Tongue (tissue), 3 donors: ENCODE data around the gene COQ8B. TPM values are rescaled to one million over a fixed set of nuclear protein-coding genes. Genes with fewer than 3 reads are reported as not detected.
A peak's percentile ranks its signal among the peaks of the same experiment; 100 is the strongest.
"Not testable (repeated sequence)": the region's sequence is repeated elsewhere in the genome, so short reads cannot be mapped to it uniquely, and the experiment has no call there.

Experiments used
- DNase-seq: peaks from one replicate; pipeline ENCODE4 v3.0.0-alpha.2; 2015
- small RNA-seq: library from RNA; depleted of rRNA; stranded (forward); fragments of <200 nt; gene quantifications from one replicate; pipeline ENCODE3, GENCODE V24; 2014; ENCODE audit warnings: low replicate concordance
- total RNA-seq: library from RNA; depleted of rRNA; stranded (reverse); fragments of >200 nt; gene quantifications from one replicate; pipeline ENCODE4 v1.2.3, GENCODE V29; 2014

Gene COQ8B
- total RNA-seq, 1 donor from 2014 or later, result 41.4 TPM

GRCh38 chr19:40666803-40667438 lies 49.8 kb downstream of the COQ8B start:
- no peak for DNase-seq

- no peak for DNase-seq
These were observed 52.7 kb downstream of the COQ8B start for GRCh38 chr19:40663695-40664692.

- DNase-seq, result peak; percentile 94
These were observed 53.6 kb downstream of the COQ8B start for GRCh38 chr19:40662925-40663694.

- no peak for DNase-seq
These were observed 55.1 kb downstream of the COQ8B start for GRCh38 chr19:40661616-40662015.

GRCh38 chr19:40659566-40659965 lies 57.1 kb downstream of the COQ8B start:
- no peak for DNase-seq

- no peak for DNase-seq
These were observed 57.6 kb downstream of the COQ8B start for GRCh38 chr19:40659116-40659515.

GRCh38 chr19:40658031-40658430 lies 58.7 kb downstream of the COQ8B start:
- no peak for DNase-seq

- not testable (repeated sequence) for DNase-seq
These were observed 61.0 kb downstream of the COQ8B start for GRCh38 chr19:40655684-40656083.

GRCh38 chr19:40652303-40652702 lies 64.4 kb downstream of the COQ8B start:
- not testable (repeated sequence) for DNase-seq

GRCh38 chr19:40650749-40651305 lies 65.9 kb downstream of the COQ8B start:
- peak; percentile 37 for DNase-seq

GRCh38 chr19:40649903-40650675 lies 66.6 kb downstream of the COQ8B start:
- not testable (repeated sequence) for DNase-seq

GRCh38 chr19:40646743-40647254 lies 69.9 kb downstream of the COQ8B start:
- DNase-seq, result no peak

- DNase-seq, result no peak
These were observed 73.9 kb downstream of the COQ8B start for GRCh38 chr19:40642757-40643305.

GRCh38 chr19:40642051-40642706 lies 74.5 kb downstream of the COQ8B start:
- no peak for DNase-seq

Small RNAs within 50 kb of the gene (small RNA-seq; reads per million reads assigned to genes)
- gene RNU6-195P, result not detected

Other genes with a start within 250 kb of the COQ8B start
- 0.92 TPM for gene SPTBN4, start 249.9 kb downstream of the COQ8B start, total RNA-seq
- gene SHKBP1, start 140.0 kb downstream of the COQ8B start, total RNA-seq, result 8.8 TPM
- 275 TPM for gene LTBP4, start 115.5 kb downstream of the COQ8B start, total RNA-seq
- 69.1 TPM for gene NUMBL, start 26.2 kb downstream of the COQ8B start, total RNA-seq
- 18.8 TPM for gene ITPKC, start 226 bp upstream of the COQ8B start, total RNA-seq
- gene ACTMAP, start 33.6 kb upstream of the COQ8B start, total RNA-seq, result 1.3 TPM
- gene SNRPA, start 34.3 kb upstream of the COQ8B start, total RNA-seq, result 14.2 TPM
- gene MIA, start 58.6 kb upstream of the COQ8B start, total RNA-seq, result 1.9 TPM
- 5.6 TPM for gene RAB4B, start 61.4 kb upstream of the COQ8B start, total RNA-seq
- 58.7 TPM for gene EGLN2, start 82.3 kb upstream of the COQ8B start, total RNA-seq
- gene CYP2A6, start 133.6 kb upstream of the COQ8B start, total RNA-seq, result not detected
- gene CYP2A7, start 165.3 kb upstream of the COQ8B start, total RNA-seq, result not detected